HG03565 (cell line): ENCODE measurements around the gene ANAPC13.
A peak's percentile ranks its signal among the peaks of the same experiment; 100 is the strongest.

Source experiments
- ATAC-seq: cut with Tn5 transposase; IDR thresholded peaks from one replicate; pipeline ENCODE4 v1.9.1; 2021; ENCODE audit warnings: mild to moderate bottlenecking, moderate library complexity; ENCODE audit not compliant: unreplicated experiment

Gene ANAPC13

GRCh38 chr3:134485718-134486576 lies at the start of gene ANAPC13, which contains the start of gene CEP63:
TSS of gene ANAPC13 (minus strand) at chr3:134485985. CDS start at chr3:134482904, 3,081 bp downstream.
TSS of gene CEP63 (plus strand) at chr3:134486057. CDS start at chr3:134495321, 9,264 bp downstream.
- peak; percentile 65 for ATAC-seq

DNA sequence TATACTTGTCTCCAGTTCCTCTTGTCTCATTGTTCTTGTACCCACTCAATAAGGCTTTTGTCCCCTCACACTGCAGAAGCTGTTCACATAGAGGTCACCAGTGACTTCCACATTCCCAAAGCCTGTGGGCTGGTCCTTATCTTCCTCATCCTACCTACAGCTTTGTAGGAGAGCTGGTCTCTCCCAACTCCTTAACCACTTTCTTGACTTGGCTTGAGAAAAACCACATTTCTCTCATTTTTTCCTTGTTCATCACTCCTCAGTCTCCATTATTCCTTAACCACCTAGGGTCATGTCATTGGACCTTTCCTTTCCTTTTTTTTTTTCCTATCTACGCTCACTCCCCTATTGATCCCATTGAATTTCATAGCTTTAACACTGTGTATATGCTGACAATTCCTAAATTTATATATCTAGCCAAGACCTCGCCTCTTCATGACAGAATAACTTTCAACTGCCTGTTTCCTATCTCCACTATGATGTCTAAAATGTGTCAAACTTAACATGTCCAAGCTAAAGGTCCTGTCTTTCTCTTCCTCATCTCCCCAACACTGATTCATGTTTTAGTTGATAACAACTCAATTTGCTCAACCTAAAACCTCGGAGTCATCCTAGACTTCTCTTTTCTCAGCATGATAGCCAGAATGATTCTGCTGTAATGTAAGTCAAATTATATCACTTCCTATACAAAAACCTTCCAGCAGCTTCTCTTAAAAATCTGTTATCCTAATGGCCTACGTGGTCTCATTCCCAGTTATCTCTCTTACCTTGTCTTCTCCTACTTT lies 49.6 kb upstream of the ANAPC13 start:
- ATAC-seq = no peak

DNA sequence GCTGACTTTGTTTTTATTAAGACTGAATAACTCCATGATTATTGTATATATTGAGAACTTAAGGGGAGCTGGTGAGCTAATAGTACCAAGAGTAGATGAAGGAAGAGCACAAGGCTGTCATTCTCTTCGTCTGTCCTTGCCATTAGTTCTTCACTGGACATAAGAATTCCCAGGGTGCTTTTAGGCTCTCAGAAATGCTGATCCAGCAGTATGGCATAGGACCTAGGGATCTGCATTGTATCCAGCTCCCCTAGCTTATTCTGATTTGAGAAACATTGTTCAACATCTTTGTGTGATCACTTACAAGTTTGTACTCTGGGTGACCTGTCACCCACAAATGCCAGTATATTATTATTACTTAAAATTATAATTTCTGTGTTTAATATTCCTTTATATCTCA lies 47.7 kb upstream of the ANAPC13 start:
- ATAC-seq = no peak

- no peak for ATAC-seq
Measured at GRCh38 chr3:134527538-134528186, 41.9 kb upstream of the ANAPC13 start.

GRCh38 chr3:134527037-134527436 lies 41.3 kb upstream of the ANAPC13 start:
- ATAC-seq = no peak

DNA sequence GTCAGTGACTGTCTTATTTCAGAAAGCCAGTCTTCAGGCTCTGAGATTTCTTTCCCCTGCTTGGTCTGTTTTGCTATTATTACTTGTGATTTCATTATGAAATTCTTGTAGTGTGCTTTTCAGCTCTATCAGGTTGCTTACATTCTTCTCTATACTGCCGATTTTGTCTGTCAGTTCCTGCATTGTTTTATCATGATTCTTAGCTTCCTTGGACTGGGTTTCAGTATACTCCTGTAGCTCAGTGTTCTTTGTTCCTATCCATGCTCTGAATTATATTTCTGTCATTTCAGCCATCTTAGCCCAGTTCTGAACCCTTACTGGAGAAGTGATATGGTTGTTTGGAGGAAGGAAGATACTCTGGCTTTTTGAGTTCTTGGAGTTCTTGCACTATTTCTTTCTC lies 40.5 kb upstream of the ANAPC13 start:
- ATAC-seq = no peak

GRCh38 chr3:134525293-134525692 lies 39.5 kb upstream of the ANAPC13 start:
- no peak for ATAC-seq

DNA sequence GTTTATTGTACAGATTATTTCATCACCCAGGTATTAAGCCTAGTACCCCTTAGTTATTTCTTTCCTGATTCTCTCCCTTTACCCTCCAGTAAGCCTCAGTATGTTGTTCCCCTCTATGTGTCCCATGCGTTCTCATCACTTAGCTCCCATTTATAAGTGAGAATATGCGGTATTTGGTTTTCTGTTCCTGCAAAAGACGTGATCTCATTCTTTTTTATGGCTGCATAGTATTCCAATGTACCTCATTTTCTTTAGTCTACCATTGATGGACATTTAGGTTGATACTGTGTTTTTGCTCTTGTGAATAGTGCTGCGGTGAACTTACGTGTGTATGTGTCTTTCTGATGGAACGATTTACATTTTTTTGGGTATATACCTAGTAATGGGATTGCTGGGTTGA lies 36.8 kb upstream of the ANAPC13 start:
- ATAC-seq = no peak

DNA sequence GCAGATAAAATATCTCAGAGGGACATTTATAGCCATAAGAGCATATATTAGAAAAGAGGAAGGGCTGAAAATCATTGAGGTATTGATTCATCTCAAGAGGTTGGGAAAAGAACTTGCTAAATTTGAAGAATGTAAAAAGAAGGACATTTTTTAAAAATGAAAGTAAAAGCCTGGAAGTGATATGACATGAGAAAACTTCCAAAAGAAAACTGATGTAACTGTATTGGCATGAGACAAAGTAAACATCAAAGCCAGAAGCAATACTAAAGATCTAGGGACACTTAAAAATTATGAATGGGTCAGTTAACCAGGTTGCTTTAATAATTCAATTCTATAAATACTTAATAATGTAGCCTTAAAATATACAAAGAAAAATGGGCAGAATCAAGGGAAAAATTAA lies 32.0 kb upstream of the ANAPC13 start:
- no peak for ATAC-seq

GRCh38 chr3:134516905-134517304 lies 31.1 kb upstream of the ANAPC13 start:
- no peak for ATAC-seq

DNA sequence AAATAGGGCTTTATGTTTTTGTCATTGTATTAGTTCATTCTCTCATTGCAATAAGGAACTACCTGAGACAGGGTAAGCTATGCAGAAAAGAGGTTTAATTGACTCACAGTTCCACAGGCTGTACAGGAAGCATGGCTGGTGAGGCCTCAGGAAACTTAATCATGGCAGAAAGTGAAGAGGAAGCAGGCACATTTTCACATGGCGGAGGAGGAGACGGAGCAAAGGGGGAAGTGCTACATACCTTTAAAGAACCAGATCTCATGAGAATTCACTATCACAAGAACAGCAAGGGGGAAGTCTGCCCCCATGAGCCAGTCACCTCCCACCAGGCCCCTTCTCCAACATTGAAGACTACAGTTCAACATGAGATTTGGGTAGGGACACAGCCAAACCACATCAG lies 25.7 kb upstream of the ANAPC13 start:
- ATAC-seq = no peak

GRCh38 chr3:134505485-134505884 lies 19.7 kb upstream of the ANAPC13 start:
- no peak for ATAC-seq

DNA sequence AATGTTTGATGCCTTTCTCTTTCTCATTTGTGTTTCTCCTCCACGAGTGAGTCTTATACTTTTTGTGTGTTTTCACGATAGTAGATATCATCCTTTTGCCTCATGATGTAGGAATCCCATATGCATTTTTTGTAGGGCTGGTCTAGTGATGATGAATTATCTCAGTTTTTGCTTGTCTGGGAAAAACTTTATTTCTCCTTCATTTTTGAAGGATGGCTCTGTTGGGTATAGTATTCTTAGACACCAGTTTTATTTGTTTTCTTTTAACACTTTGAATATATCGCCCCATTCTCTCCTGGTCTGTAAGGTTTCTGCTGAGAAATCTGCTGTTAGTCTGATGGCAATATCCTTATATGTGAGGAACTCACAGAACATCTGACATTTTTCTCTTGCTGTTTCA lies 18.3 kb upstream of the ANAPC13 start:
- ATAC-seq = no peak

GRCh38 chr3:134503266-134503665 lies 17.5 kb upstream of the ANAPC13 start:
- no peak for ATAC-seq

DNA sequence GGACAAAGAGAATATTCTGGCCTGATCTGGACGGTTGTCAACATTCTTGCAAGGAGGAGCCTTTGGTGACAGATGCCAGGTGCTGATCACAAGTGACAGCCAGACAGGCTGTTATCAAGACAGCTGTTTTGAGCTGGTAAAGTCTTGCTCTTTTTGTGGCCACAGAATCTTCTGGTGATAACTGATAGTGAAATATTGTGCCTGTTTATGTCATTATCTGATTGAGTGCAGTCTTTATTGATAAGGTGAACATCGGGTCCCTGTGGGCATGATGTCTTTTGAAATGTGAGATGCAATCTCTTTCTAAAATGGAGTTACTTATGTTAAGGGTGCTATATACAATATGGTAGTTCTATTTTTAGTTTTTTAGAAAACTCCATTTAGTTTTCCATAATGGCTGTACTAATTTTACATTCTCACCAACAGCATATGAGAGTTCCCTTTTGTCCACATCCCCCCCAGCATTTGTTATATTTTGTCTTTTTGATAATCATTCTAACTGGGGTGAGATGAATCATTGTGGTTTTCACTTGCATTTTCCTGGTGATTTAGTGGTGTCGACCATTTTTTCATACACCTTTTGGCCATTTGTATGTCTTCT lies 10.8 kb upstream of the ANAPC13 start:
- ATAC-seq = no peak

DNA sequence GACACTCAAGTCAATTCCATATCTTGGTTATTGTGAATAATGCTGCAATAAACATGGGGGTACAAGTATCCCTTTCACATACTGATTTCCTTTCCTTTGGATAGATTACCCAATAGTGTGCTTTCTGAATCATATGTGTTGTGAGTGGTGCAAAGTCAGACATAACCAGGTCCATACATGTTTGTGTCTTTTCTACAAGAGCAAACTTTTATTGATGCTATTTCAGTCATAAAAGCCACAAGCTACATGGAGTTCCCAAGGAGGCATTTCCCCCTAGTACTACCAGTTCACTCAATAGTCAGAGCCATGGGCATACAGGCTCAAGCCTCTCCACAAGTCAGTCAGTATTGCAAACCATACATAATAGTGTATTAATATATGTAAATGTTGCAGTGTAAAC lies 10.2 kb upstream of the ANAPC13 start:
- no peak for ATAC-seq

- ATAC-seq = no peak
Measured at GRCh38 chr3:134494495-134494894, 8.7 kb upstream of the ANAPC13 start.

DNA sequence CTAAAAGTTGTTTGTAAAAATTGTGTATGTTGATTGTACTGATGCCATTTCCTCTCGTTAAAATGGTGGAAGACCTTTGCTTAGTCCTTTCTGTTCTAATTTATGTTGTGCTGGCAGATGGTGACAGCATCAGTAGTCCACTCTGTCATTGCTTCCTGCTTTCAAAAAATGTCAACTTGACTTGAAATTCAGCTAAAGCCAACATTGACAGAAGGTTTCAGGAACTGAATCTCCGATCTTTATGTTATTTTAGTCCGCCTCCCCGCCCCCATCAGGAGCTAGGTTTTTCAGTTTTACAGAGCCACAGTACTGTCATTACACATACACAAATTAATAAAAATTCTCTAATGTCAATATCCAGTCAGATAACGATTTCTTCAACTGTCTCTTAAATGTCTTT lies 1.6 kb upstream of the ANAPC13 start:
- ATAC-seq = no peak

DNA sequence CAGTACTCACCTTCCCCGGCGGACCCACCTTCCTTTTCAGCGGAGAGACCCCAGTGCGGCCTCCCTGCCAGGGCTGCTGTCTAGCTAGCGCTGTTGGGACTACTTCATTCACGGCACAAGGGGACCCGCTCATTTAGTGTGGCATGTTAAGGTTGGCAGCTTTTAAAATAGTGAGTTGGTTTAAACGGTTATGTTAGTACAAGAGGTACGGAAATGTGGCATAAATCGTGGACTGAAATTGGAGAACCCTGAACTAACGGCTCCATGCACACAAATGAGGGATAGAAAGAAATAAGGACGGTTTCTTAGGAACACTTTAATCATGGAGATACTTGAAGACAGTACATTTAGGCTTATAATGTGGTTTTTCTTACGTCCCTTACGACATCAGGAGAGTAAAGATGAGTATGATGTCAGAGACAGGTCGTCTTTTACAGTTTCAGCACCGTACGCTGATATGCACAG lies 824 bp upstream of the ANAPC13 start:
- ATAC-seq = no peak

DNA sequence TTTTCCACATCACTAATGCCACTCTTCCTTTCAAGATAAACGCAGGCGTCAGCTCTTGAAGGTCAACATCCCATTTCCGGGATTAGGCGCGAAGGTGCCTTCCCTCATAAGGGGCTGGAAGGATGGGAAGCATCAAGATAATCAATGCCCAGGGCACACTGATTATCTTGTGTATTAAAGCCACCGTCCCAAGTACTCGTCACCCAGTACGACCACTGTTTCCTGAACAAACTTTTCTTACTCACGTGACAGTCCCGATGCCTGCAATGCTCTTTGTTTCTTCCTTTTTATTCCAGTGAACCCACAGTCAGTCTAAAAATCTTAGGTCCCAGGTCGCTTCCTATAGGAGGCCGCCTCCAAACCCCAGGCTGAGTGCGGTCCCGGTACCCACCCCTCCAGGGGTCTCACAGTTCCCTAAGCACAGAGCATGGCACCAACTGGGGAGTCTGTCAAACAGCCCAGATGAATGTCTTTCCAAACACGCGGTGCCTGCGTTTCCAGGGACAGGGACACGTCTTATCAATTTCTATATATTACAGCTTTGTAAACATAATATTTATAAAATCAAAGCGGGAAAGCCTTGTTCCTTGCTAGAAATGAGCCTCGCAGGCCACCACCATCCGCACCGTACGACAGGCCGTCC lies 589 bp downstream of the ANAPC13 start:
- peak; percentile 2 for ATAC-seq
